ENCODE data around the gene DNAH11.

DNA sequence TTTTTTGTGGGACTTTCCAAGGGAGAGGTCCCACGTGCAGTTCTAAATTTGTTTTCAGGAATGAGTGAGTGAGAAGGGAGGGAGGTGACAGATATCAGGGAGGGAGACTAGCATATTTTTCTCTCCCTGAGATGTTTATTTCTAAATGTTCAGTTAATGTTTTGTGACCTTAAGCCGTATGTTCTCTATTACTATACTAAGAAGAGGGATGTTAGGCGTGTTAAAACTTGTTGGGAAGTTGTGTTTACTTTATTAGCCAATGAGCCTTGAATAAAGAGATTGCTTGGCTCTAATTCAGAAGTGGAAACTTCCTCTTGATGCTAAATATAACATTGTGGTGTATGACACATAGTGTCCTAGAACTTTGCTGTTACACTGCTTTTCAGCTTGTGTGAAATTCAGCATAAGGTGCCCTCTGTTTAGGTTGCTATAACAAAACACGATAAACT, 37.3 kb downstream of the DNAH11 start:
- no peak for TF ChIP-seq EZH2phosphoT487 (IDR thresholded peaks at IDR 0.05; ENCODE audit: borderline replicate concordance, low read length)
- TF ChIP-seq, protein P1, sequence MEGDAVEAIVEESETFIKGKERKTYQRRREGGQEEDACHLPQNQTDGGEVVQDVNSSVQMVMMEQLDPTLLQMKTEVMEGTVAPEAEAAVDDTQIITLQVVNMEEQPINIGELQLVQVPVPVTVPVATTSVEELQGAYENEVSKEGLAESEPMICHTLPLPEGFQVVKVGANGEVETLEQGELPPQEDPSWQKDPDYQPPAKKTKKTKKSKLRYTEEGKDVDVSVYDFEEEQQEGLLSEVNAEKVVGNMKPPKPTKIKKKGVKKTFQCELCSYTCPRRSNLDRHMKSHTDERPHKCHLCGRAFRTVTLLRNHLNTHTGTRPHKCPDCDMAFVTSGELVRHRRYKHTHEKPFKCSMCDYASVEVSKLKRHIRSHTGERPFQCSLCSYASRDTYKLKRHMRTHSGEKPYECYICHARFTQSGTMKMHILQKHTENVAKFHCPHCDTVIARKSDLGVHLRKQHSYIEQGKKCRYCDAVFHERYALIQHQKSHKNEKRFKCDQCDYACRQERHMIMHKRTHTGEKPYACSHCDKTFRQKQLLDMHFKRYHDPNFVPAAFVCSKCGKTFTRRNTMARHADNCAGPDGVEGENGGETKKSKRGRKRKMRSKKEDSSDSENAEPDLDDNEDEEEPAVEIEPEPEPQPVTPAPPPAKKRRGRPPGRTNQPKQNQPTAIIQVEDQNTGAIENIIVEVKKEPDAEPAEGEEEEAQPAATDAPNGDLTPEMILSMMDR (conservative IDR thresholded peaks at IDR 0.05; ENCODE audit: low read depth, low read length): no peak

Measured in PC-3 (cell line).